ENCODE measurements around the gene ANKS1B.
"Not testable (repeated sequence)": the region's sequence is repeated elsewhere in the genome, so short reads cannot be mapped to it uniquely, and the experiment has no call there.

Gene ANKS1B

DNA sequence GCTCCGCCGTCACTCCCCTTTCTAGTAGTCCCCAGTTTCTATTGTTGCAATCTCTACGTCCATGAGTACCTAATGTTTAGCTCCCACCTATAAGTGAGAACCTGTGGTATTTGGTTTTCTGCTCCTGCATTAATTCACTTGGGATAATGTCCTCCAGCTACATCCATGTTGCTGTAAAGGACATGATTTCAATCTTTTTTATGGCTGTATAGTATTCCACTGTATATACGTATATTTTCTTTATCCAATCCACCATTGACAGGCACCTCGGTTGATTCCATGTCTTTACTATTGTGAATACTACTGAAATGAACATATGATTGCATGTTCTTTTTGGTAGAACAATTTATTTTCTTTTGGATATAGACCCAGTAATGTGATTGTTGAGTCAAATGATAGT, 114.7 kb downstream of the ANKS1B start:
- DNase-seq (ENCODE audit: low spot score) = no peak

DNA sequence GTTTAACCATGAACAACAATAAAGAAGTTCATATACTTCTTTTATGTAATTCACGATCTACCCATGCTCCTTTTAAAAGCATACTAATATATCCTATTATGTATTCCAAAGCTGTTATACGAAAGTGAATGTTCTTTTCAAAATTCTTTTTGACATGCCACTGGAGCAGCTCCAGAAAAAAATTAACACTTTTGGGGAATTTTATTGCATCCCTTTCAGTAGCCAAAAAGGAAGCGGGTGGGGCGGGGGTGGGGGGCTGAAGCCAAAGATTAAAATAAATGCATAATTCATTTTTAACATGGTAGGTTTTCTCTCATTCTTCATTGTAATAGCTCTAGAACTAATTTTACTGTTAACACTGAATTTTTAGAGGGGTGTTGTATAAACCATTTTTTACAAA, 123.0 kb downstream of the ANKS1B start:
- no peak for DNase-seq (ENCODE audit: low spot score)

DNA sequence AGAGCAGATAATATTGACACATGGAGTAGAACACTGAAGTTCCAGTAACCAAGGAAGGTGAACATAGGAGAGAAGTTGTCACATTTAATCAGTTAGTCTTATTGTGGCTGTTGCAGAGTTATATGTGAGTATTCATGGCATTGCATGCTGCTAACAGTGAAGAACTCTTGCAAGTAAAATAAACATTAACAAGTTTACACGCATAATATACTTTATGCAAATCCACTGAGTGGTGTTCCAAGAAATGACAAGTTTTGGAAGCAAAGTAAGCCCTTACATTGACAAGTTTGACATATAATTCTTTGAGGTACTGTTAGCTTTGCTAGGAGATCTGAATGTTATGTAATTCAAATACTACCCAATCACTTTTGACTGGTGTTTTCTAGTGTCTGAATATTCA, 125.6 kb downstream of the ANKS1B start:
- DNase-seq (ENCODE audit: low spot score) = no peak

DNA sequence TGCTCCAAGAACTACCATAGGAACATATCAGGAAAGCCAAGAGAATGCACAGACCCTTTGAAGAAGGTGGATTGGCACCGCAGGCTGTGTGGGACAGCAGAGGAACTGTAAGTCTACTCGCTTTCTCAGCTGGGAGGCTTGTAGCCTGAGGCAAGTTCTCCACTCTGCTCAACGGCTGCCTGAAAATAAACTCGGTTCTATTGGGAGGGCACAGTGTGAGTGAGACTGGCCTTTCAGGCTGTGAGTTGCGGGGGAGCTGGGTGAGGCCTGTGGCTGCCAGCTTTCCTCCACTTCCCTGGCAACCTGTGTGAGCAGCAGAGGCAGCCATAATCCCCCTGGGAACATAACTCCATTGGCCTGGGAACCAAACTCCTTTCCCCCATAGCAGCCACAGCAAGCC, 132.1 kb downstream of the ANKS1B start:
- no peak for DNase-seq (ENCODE audit: low spot score)

DNA sequence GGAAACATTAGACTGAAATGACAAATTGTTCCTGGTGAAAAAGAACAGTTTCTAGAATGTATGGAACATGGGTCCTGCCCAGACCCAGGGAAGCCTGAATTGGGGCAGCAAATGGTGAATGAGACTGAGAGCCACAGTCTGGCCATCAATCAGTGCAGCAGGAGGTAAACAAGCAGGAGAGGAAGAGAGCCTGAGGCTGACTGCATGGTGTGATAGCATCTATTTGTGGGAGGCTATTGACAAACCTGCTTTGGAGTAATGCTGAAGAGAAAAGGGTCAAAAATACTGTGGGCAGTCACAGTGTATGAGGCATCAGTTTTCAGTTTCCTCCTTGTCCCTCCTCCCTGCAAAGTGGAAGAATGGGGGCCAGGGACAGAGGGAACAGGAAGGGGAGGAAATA, 136.8 kb downstream of the ANKS1B start:
- DNase-seq (ENCODE audit: low spot score) = no peak

DNA sequence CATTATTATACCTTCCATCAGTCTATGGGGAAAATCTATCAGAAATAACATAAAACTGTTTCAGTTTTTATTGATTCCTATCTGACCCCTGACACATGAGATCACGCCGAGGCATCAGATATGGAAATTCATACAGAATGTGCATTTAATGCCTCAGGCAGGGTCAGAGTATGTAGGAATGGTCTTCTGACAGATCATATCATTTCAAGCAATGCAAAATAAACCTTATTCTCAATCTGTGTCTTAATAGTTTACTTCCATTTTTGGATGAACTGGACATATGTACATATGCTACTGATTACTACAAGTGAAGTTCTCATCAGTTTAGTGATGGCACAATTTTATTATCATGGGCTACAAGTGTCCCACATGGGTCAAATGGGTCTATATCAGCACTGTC, 150.0 kb downstream of the ANKS1B start:
- DNase-seq (ENCODE audit: low spot score) = no peak

DNA sequence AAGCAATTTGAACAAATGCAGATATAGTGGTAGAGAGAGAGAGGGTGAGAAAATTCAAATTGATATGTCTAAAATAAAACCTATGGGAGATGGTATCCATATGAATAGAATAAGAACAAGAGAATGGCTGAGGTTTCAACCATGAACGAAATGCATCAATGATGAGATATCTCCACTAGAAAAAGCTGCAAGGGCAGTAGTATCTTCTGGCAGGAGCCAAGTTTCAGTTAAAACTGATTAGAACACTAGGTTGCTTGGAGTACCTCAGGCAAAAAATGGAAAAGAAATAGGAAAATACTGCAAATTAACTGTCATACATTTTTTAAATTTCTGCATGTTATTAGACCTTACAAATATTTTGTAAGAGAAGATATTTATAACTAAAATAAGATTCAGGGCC, 151.3 kb downstream of the ANKS1B start:
- no peak for DNase-seq (ENCODE audit: low spot score)

DNA sequence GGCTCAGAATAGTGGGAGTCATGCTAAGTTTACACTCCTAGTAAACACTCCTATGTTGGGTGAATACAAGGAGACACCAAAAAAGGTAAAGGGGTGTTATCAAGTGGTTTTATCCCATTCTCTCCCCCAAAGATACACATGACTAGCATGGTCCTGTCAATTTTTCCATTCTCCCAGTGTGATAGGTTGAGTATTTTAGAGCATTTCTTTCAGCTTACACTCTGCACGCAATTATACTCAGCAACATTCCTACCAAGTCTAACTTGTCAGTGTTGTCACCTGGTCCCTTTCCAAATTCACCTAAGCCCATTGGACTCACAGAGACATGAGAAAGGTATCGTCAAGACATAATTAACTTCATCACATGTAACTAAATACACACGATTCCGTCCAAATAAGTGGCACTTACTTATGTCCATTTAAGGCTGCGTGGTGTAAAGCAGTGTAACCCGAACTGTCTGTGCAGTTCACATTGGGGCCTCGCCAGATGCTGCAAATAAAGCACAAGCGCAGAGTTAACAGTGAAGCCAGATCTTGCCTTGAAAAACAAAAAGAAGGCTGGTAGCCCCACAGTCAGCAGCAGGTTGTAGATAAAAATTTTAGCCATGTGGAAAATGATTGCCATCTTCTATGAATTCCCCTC, 159.7 kb downstream of the ANKS1B start:
- DNase-seq (ENCODE audit: low spot score) = no peak

DNA sequence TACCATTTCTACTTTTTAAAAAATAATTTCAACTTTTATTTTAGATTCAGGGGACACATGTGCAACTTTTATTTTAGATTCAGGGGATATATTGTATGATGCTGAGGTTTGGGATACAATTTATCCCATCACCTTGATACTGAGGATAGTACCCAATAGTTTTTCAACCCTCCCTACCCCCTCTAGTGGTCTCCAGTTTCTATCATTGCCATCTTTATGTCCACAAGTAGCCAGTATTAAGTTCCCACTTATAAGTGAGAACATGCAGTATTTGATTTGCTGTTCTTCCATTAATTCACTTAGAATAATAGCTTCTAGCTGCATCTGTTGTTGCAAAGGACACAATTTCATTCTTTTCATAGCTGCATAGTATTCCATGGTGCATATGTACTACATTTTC, 162.5 kb downstream of the ANKS1B start:
- no peak for DNase-seq (ENCODE audit: low spot score)

DNA sequence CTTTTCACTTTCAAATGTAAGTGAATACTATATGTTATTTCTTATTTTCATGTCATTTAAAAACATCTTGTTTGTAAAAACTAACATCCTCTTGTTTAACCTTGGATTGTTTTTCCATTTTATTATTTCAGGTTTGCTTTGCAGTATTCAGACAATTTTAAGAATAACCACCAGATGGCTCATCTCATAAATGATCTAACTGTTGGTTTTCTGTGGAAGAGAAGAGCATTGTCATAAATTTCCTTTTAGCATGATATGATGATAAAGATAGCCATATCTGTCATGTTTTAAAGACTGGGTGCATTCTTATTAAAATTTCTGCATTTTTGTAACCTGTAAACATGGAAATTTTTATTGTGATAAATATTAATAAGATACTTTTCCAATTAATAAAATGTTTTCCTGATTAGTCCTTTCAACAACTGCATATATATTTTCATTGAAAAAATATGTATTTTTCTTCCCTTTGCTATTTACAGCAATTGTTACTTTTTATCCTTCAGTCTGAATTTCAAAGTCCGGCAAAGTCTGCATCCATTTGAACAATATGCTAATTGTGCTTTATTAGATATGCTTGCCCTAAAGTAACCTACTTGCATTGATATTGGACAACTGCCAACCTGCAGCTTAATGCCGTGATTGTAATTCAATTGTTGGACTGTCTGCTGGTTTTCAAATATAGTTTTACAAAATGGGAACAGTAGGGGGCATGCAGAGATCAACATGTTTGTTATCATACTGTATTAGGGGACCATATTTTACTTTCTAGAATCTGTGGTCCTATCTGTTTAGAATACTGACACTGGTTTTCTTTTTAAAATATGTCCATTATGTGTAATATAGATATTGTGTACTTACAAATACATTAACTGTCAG, 173.8 kb downstream of the ANKS1B start:
- no peak for DNase-seq (ENCODE audit: low spot score)

DNA sequence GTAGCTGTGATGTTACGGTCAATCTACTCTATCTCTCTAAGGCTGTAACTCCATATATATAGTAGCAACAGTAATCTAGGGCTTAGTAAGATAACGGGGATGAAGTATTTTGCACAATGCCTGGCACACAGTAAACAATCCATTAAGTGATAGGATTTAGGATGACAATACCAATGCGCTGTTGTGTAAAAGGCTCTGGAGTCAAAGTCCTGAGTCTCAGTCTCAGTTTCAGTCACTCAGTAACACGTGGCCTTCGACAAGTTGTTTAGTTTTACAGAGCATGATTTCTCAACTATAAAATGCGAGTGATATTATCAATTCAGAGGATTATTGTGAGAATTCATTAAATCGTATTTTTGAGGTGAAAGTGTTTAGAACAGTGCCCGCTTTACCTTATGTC, 174.8 kb downstream of the ANKS1B start:
- no peak for DNase-seq (ENCODE audit: low spot score)

DNA sequence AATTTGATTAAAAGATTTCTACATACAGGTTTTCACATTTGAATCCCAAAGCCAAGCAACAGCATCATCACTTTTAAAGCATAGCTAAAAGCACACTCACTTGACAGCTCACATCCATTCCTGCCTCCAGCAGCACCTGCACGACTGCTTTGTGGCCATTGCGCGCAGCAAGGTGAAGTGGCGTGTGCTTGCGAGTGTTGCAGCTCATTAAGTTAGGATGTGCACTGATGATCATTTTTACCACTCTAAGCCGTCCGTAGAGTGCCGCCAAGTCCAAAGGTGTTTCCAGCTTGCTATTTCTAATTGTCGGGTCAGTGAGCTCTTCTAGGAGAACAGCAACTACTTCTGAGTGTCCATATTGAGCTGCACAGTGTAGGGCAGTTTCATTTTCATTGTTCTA, 178.4 kb downstream of the ANKS1B start:
- no peak for DNase-seq (ENCODE audit: low spot score)

DNA sequence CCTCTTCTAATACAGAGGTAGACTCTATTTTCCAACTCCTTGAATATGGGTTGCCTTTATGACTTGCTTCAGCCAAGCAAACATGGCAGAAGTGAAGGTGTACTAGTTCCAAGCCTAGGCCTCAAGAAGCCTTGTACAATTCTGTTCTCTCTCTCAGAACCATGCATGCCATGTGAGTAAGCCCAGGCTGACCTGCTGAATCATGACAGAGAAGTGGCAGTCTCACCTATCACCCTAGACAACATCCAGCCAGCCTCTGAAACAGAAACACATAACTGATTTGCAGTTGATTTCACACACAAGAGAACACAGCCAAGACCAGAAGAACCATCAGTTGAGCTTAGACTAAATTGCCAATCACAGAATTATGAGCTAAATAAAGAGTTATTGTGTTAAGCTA, 180.0 kb downstream of the ANKS1B start:
- no peak for DNase-seq (ENCODE audit: low spot score)

DNA sequence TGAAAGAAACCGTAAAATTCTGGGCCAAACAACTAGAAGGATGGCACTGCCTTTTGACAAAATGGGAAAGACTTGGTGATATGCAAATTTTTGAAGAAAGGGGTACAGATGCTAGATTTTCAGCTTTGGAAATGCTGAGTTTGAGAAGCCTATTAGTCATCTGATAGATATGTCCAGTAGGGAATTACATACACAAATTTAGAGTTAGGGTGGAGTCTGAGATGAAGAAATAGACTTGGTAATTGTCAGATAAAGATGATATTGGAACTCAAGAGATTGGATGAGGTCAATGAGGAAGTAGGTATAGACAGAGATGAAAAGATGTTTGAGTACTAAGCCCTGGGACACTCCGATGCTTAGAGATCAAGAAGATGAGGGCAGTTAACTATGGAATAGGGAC, 184.1 kb downstream of the ANKS1B start:
- no peak for DNase-seq (ENCODE audit: low spot score)

DNA sequence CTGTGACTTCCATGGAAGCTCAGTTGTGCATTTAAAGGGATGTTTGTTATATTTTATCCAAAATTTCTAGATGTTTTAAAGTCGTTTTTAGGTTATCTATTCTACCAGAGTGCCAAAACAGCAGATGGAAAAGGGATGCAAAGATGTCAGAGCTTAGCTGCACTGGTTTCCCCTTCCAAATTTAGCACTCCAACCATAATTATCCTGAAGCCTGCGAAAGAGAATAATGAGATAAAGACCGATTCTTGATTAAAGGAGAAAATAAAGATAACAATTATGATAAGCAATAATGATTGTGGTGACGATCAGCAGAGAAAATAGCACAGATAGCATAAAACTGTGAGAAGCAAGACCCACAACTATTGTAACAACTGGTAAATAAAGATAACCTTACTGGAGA, 186.8 kb downstream of the ANKS1B start:
- not testable (repeated sequence) for DNase-seq (ENCODE audit: low spot score)

DNA sequence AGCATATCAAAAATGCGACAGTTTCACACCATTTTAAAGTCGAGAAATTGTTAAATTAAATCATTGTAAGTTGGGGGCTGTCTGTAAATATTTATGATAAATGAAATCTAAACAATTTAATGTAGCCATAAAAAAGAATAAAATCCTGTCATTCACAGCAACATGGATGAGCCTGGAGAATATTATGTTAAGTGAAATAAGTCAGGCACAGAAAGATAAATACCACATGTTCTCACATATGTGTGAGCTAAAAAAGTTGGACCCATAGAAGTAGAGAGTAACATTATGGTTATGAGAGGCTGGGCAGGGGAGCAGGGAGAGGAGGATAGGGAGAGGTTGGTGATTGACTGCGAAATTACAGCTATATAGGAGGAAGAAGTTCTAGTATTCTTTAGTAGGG, 201.3 kb downstream of the ANKS1B start:
- DNase-seq (ENCODE audit: low spot score) = no peak

DNA sequence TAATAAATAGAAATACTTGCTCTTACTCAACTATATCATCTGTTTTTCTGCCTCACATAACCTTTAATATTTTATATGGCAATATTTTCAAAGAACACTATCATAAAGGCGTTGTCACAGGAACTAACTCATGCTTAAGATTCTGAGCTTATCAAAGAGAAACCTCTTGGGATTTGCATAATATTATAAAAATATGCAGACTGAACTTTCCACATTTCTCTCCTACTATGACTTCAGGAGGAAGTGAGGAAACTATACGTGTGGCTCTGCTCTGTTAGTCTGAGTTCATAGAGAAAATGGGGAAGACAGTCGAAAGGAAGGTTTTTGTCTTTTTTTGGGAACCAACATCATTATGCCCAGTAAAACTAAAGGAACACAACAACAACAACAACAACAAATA, 212.5 kb downstream of the ANKS1B start:
- DNase-seq (ENCODE audit: low spot score) = no peak

DNA sequence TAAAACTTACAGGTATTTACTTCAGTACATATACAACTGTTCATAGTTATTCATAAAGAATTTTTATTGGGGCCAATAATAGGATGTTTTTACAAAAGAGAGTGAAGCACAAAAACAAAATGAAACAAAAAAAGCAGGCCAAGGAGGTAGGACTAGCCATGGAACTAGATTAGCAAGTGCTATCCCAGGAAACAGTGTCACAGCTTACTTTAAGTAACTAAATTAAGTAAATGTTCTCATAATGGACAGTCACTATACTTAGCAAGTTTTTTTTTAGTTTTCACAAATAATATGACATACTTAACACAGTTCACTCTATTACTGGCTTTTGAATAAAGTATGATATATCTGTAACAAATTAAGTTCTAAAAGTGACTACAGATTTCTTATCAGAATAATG, 213.1 kb downstream of the ANKS1B start:
- DNase-seq (ENCODE audit: low spot score) = no peak

DNA sequence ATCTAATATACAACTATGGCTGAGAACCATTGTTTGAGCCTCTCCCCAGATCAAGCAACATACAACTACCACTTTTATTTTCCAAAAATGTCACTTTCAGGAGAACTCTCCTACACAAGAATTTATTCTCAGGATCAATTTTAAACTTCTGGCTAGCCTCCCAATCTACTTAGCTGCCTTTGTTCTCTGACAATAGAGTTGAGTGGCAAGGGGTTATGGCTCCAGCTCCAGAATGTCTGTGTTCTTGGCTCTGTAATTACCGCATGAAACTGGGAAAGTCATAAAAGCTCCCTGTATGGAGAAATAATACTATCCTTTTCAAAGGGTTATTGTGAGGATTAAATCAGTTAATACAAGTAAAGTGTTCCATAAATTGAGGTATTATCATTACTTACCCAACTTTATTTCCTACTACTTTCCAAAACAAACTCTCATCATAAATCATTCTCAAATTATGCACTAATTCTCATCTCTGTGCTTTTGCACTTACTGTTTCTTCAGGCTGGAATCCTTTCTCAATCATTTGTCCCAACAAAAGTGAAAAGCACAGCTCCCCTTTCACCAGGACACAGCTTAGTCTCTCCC, 215.2 kb downstream of the ANKS1B start:
- no peak for DNase-seq (ENCODE audit: low spot score)

DNA sequence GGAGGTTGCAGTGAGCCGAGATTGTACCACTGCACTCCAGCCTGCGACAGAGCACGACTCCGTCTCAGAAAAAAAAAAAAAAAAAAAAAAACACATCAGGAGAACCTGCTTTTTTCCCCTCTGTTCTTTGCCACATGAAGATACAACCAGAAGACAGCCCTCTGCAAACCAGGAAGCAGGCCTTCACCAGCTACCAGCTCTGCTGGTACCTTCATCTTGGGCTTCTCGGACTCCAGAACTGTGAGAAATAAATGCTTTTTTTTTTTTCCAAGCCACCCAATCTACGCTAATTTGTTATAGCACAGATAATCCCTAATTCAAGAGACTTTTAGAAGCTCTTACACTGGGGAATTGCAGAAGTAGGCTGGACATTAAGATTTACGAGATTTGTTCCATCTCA, 216.0 kb downstream of the ANKS1B start:
- DNase-seq (ENCODE audit: low spot score) = no peak

DNA sequence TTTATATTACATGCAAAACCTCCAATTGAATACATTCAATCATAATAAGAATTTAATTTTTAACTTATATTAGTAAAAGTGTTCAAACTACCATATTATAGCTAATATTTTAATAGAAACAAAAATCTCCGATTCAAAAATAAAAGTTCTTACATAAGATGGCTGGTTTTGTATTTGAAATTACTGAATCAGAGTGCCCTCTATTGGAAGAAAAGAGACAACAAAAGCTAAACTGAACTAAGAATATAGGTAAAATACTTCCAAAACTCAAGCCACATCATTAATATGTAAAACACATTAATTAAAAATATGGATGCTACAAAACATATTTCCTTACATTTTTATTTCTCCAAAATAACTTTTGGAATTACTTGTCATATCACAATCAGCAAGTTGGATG, 216.9 kb downstream of the ANKS1B start:
- peak; percentile 2 for DNase-seq (ENCODE audit: low spot score)

DNA sequence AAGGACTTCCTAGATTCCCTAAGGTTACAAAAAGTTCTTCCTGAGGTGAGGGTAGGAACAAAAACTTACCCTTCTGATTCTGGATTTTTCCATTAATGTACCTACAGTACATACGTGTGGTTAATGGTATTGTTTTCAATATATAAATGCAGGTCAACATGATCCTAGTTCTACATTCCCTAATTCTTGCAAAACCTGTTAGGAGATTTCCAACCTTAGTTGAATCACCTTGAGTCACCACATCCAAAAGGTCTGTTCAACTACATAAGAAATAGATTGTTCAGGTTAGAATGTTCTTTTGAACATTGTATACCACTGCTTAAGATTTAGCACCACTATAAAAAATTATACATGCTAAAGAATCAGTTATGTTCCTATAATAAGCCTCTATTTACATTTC, 218.3 kb downstream of the ANKS1B start:
- no peak for DNase-seq (ENCODE audit: low spot score)

DNA sequence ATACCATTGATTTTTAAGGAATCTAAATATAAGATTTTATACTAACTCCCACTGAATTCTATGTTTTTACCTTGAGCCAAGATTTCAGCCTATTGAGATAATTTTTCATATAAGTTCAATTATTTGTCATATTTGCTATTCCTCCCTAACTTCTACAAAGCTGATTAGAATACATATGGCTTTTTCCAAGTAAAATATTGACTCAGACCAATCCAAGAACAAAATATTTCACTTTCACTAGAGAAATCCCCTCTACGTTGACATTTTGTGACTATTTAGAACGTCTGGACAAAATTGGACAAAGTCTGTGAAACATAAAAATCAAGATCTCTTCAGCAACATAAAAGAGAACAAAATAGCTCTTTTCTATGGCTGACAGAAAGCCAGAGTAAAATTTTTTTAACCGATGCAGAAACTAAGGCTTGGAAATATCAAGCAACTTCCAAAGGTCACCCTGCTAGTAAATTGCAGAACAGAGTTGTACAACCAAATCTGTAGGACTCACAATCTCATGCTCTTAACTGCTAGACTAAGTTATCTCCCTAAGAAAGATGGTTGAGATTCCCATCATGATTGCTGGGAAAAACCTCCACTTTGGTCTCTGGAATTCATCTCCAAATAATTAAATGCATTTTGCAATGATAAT, 219.1 kb downstream of the ANKS1B start:
- DNase-seq (ENCODE audit: low spot score) = no peak

All from germinal center (tissue), 1 donor.